CD14-positive monocyte (primary cell): ENCODE data around the gene MAP3K10. TPM values are rescaled to one million over a fixed set of nuclear protein-coding genes. Genes with fewer than 3 reads are reported as not detected.

ENCODE experiments used
- DNase-seq, 3 donors: peaks; one replicate each; pipeline ENCODE4 v3.0.0-alpha.2; 2011 to 2022
- H2AFZ ChIP-seq: 2 replicates; pipeline ENCODE4 v1.6.0; 2012; ENCODE audit warnings: mild to moderate bottlenecking, low read depth, low read length, inconsistent platforms; ENCODE audit not compliant: insufficient read depth, poor library complexity, severe bottlenecking
- H3K27ac ChIP-seq, 2 donors: 1 replicate in 1 of 2; 2 replicates in 1 of 2; pipeline ENCODE4 v1.5.1; 2012 to 2013; ENCODE audit warnings: low read length in 2 of 2, control low read depth in 1 of 2, inconsistent platforms in 1 of 2, low read depth in 1 of 2, mild to moderate bottlenecking in 1 of 2
- H3K27me3 ChIP-seq, 2 donors: one replicate each; pipeline versions ENCODE4 v1.6.0 to v1.6.1; 2011 to 2013; ENCODE audit warnings: low read length in 2 of 2; ENCODE audit not compliant: control insufficient read depth in 2 of 2, insufficient read depth in 2 of 2
- H3K36me3 ChIP-seq, 2 donors: replicated peaks in 1 of 2; 1 replicate in 1 of 2; 2 replicates in 1 of 2; pipeline versions ENCODE4 v1.5.1 to v1.6.1; 2012 to 2013; ENCODE audit warnings: low read length in 2 of 2, control low read depth in 1 of 2, inconsistent platforms in 1 of 2, mild to moderate bottlenecking in 1 of 2; ENCODE audit not compliant: insufficient read depth in 2 of 2, control insufficient read depth in 1 of 2
- H3K4me1 ChIP-seq, 2 donors: 1 replicate in 1 of 2; 2 replicates in 1 of 2; pipeline versions ENCODE4 v1.5.1 to v1.6.1; 2012 to 2013; ENCODE audit warnings: low read length in 2 of 2, control low read depth in 1 of 2, inconsistent platforms in 1 of 2, mild to moderate bottlenecking in 1 of 2, moderate library complexity in 1 of 2; ENCODE audit not compliant: insufficient read depth in 2 of 2, control insufficient read depth in 1 of 2
- H3K4me2 ChIP-seq: replicated peaks from 2 replicates; pipeline ENCODE3; 2012; ENCODE audit warnings: low read length, moderate library complexity, mild to moderate bottlenecking; ENCODE audit not compliant: poor library complexity, severe bottlenecking; ENCODE audit errors: extremely low read depth
- H3K4me3 ChIP-seq, 3 experiments: fragments of 200-600 bp in 1 of 3; sonication (generic) in 1 of 3; replicated peaks in 1 of 3; 1 replicate in 2 of 3; 2 replicates in 1 of 3; pipeline ENCODE4 v1.5.1; 2011 to 2013; ENCODE audit warnings: low read length in 3 of 3, mild to moderate bottlenecking in 3 of 3, control low read depth in 2 of 3, low read depth in 2 of 3, inconsistent platforms in 1 of 3, moderate library complexity in 1 of 3
- H3K79me2 ChIP-seq: 2 replicates; pipeline ENCODE4 v1.6.0; 2012; ENCODE audit warnings: mild to moderate bottlenecking, control low read depth, inconsistent platforms, low read length, moderate library complexity; ENCODE audit not compliant: insufficient read depth
- H3K9ac ChIP-seq: 2 replicates; pipeline ENCODE4 v1.6.0; 2017; ENCODE audit warnings: low read length, mild to moderate bottlenecking; ENCODE audit not compliant: insufficient read depth, poor library complexity, severe bottlenecking
- H3K9me3 ChIP-seq, 2 donors: replicated peaks in 1 of 2; 1 replicate in 1 of 2; 2 replicates in 1 of 2; pipeline versions ENCODE4 v1.5.1 to v1.6.1; 2012 to 2013; ENCODE audit warnings: low read length in 2 of 2, control low read depth in 1 of 2; ENCODE audit not compliant: control insufficient read depth in 1 of 2, insufficient read depth in 1 of 2
- H4K20me1 ChIP-seq: 2 replicates; pipeline ENCODE4 v1.6.0; 2012; ENCODE audit warnings: mild to moderate bottlenecking, low read length, control low read depth, moderate library complexity; ENCODE audit not compliant: insufficient read depth
- H3K27ac Mint-ChIP-seq, 7 donors: one replicate each; pipeline ENCODE4 v1.8.0; 2020; ENCODE audit warnings: mild to moderate bottlenecking in 7 of 7, mixed read lengths in 7 of 7, moderate library complexity in 6 of 7, inconsistent platforms in 2 of 7
- H3K27me3 Mint-ChIP-seq, 3 donors: one replicate each; pipeline ENCODE4 v1.8.0; 2021 to 2022; ENCODE audit warnings: low read depth in 3 of 3, mild to moderate bottlenecking in 3 of 3, mixed read lengths in 3 of 3, moderate library complexity in 3 of 3, inconsistent platforms in 1 of 3
- H3K36me3 Mint-ChIP-seq, 2 donors: one replicate each; pipeline ENCODE4 v1.8.0; 2020; ENCODE audit warnings: mixed read lengths in 2 of 2, inconsistent platforms in 1 of 2, mild to moderate bottlenecking in 1 of 2
- H3K4me1 Mint-ChIP-seq: one replicate; pipeline ENCODE4 v1.8.0; 2020; ENCODE audit warnings: mild to moderate bottlenecking, mixed read lengths
- H3K4me3 Mint-ChIP-seq, 2 donors: one replicate each; pipeline ENCODE4 v1.8.0; 2020; ENCODE audit warnings: mild to moderate bottlenecking in 2 of 2, mixed read lengths in 2 of 2, moderate library complexity in 1 of 2
- H3K9me3 Mint-ChIP-seq, 7 donors: one replicate each; pipeline ENCODE4 v1.8.0; 2020 to 2022; ENCODE audit warnings: mixed read lengths in 7 of 7, mild to moderate bottlenecking in 6 of 7, moderate library complexity in 6 of 7, inconsistent platforms in 2 of 7
- WGBS: methylation state at CpG from one replicate; pipeline ENCODE4 v1.1.5; 2013; ENCODE audit warnings: missing lambda C conversion rate; ENCODE audit not compliant: insufficient coverage; 5-methylcytosine and 5-hydroxymethylcytosine counted together
- intact Hi-C, 2 donors: fragments of 100-400 bp; cut with micrococcal nuclease; formaldehyde crosslinking; loops; one replicate each; pipeline versions ENCODE4 v1.15.0 to v1.15.1; 2023
- polyA plus RNA-seq, 3 donors: library from polyadenylated mRNA; depleted of rRNA in 1 of 3; unstranded in 2 of 3; stranded (reverse) in 1 of 3; fragments of 300-500 nt in 2 of 3; fragments of >200 nt in 1 of 3; fragmentation: Illumina TruSeq in 2 of 3; gene quantifications; 1 replicate in 2 of 3; 2 replicates in 1 of 3; pipeline ENCODE4 v1.2.3, GENCODE V29; 2012 to 2021
- TF ChIP-seq, protein P1 (sequence below): fragments of 200-600 bp; IDR thresholded peaks from one replicate; pipeline ENCODE4 v1.8.0; 2022; ENCODE audit warnings: antibody characterized with exemption, mild to moderate bottlenecking

Gene MAP3K10
- polyA plus RNA-seq, 3 donors, result 0.05 to 9.1 TPM; not detected in 1

DNA sequence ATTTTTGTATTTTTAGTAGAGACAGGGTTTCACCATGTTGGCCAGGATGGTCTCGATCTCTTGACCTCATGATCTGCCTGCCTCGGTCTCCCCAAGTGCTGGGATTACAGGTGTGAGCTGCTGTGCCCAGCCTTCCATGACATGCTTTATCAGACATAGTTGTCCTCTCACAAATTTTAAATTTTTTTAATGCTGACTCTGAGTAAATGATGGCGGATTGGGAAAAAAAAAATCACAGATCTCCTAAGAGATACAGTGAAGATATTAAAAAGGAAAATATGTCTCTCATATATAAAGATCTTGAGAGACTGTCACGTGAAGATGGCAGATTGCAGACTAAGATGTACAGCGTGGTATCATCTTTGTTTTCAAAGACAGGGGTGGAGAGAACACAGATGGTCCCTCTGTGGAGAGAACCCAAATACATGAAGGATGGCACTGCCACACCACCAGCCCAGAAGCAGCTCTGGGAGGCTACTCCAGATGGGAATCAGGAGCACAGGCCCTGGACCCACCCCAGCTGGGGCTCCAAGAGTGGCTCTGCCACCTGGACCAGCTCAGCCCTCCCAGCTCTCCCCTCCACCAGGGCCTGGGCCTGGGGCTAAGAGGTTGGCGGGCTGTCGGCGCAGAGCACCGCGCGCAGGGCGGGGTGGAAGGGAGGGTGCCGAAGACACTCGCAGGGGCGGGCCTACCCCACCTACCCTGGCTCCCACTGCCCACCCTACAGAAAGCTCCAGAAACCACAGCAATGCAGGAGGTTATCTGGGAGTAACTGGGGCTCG, 55.3 kb downstream of the MAP3K10 start:
- TF ChIP-seq, protein P1, sequence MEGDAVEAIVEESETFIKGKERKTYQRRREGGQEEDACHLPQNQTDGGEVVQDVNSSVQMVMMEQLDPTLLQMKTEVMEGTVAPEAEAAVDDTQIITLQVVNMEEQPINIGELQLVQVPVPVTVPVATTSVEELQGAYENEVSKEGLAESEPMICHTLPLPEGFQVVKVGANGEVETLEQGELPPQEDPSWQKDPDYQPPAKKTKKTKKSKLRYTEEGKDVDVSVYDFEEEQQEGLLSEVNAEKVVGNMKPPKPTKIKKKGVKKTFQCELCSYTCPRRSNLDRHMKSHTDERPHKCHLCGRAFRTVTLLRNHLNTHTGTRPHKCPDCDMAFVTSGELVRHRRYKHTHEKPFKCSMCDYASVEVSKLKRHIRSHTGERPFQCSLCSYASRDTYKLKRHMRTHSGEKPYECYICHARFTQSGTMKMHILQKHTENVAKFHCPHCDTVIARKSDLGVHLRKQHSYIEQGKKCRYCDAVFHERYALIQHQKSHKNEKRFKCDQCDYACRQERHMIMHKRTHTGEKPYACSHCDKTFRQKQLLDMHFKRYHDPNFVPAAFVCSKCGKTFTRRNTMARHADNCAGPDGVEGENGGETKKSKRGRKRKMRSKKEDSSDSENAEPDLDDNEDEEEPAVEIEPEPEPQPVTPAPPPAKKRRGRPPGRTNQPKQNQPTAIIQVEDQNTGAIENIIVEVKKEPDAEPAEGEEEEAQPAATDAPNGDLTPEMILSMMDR, result no peak
- no peaks in the 10 kb centered on the region for H3K27me3 ChIP-seq
- peaks cover 43 to 73% of the 10 kb centered on the region in 2 donors for H3K36me3 Mint-ChIP-seq
- no peaks in the 10 kb centered on the region for H3K27me3 Mint-ChIP-seq
- no peak overlapping the region for H3K4me3 ChIP-seq
- H3K4me2 ChIP-seq, result no peak overlapping the region
- peaks cover 50% of the 10 kb centered on the region for H4K20me1 ChIP-seq
- no peak for DNase-seq
- peaks cover 0 to 1% (median 0%) of the 10 kb centered on the region in 7 donors for H3K9me3 Mint-ChIP-seq
- no peaks in the 10 kb centered on the region for H3K9me3 ChIP-seq
- H3K4me3 Mint-ChIP-seq, result no peak overlapping the region
- 92% methylated on average over 3 of the region's 16 CpGs for WGBS
- peak overlapping the region in 1 of 7 donors; percentile 77 for H3K27ac Mint-ChIP-seq
- H3K79me2 ChIP-seq, result peaks cover 14% of the 10 kb centered on the region
- no peaks in the 10 kb centered on the region for H3K4me1 Mint-ChIP-seq
- intact Hi-C loops, result no loop called here
- no peak overlapping the region for H2AFZ ChIP-seq
- no peak overlapping the region for H3K9ac ChIP-seq
- no peaks in the 10 kb centered on the region for H3K4me1 ChIP-seq
- H3K36me3 ChIP-seq, result peaks cover 36 to 71% of the 10 kb centered on the region in 2 donors
- no peak overlapping the region for H3K27ac ChIP-seq

- intact Hi-C loops, result no loop called here
- H3K4me2 ChIP-seq, result no peak overlapping the region
- peaks cover 56% of the 10 kb centered on the region for H4K20me1 ChIP-seq
- peaks cover 33 to 71% of the 10 kb centered on the region in 2 donors for H3K36me3 ChIP-seq
- peaks cover 15% of the 10 kb centered on the region for H3K79me2 ChIP-seq
- Mint-ChIP-seq H3K36me3 (peaks cover 41 to 72% of the 10 kb centered on the region in 2 donors), H3K27ac (no peak overlapping the region), H3K27me3 (no peaks in the 10 kb centered on the region), H3K9me3 (peaks cover 0 to 1% (median 0%) of the 10 kb centered on the region in 7 donors), H3K4me3 (no peak overlapping the region), H3K4me1 (no peaks in the 10 kb centered on the region)
- H3K4me1 ChIP-seq, result no peaks in the 10 kb centered on the region
- H3K27ac ChIP-seq, result no peak overlapping the region
- H3K9me3 ChIP-seq, result no peaks in the 10 kb centered on the region
- no peaks in the 10 kb centered on the region for H3K27me3 ChIP-seq
- H3K9ac ChIP-seq, result no peak overlapping the region
- no peak overlapping the region for H2AFZ ChIP-seq
- DNase-seq, result no peak
- WGBS, result 93% methylated on average over 6 of the region's 6 CpGs
- no peak overlapping the region for H3K4me3 ChIP-seq
- TF ChIP-seq, protein P1, result no peak
Measured at GRCh38 chr19:40247178-40247577, 56.0 kb downstream of the MAP3K10 start.
